Measurements from ENCODE around the gene AUH.

GRCh38 chr9:91364005-91364404 is 2.3 kb upstream of the AUH start:
- TF ChIP-seq NONO (IDR thresholded peaks at IDR 0.05; ENCODE audit: low read depth in 2 of 2, low read length in 1 of 2) (no peak), ZNF780A (CRISPR knock-in tag; IDR thresholded peaks at IDR 0.05) (no peak), MGA (IDR thresholded peaks at IDR 0.05) (no peak), BRF2 (IDR thresholded peaks at IDR 0.05; ENCODE audit: borderline replicate concordance, insufficient read depth, insufficient read length) (no peak), NCOA2 (IDR thresholded peaks at IDR 0.05; ENCODE audit: partially characterized antibody in 2 of 2) (no peak), HNRNPL (IDR thresholded peaks at IDR 0.05; ENCODE audit: low read depth, low read length) (no peak), POLR2A (conservative IDR thresholded peaks at IDR 0.05) (no peak), ELK1 (CRISPR knock-in tag; IDR thresholded peaks at IDR 0.05) (no peak), CREM (IDR thresholded peaks at IDR 0.05; ENCODE audit: low read depth) (no peak), BMI1 (IDR thresholded peaks at IDR 0.05; ENCODE audit: low read length) (no peak)

All from K562 (cell line).